ENCODE data around the gene BANF1.

Gene BANF1

DNA sequence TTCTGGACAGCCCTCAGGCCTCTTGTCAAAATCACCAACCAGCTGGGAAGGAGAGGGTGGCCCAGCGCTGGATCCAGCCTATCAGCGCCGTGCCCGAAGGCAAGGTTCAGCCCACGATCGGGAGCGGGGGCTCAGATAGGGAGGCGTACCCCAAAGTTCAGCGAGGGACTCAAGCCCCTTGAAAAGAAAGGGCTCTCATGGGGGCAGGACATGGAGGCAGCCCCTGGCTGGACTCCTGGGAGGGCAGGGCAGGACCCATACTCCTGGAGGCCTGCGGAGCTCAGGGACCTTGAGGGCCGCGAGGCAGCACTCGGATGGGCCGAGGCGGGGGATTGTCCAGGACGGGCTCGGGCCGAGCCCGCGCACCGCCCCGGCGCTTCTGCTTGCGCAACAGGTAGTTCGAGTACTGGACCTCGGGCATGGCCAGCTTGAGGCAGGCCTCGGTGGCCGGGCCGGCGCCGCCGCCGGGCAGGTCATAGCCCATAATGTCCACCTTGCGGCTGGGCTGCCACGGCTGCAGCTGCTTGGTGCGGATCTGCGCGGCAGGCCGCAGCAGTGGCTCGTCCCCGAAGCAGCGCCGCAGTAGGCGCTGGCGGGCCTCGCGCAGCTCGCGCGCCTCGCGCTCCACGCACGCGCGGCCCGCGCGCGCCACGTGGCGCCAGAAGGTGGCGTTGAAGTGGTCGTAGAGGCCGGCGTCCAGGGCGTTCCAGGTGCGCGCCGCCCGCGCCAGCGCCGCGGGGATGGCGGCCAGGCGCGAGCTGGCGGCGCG lies 40.1 kb downstream of the BANF1 start:
- DNase-seq = no peak

DNA sequence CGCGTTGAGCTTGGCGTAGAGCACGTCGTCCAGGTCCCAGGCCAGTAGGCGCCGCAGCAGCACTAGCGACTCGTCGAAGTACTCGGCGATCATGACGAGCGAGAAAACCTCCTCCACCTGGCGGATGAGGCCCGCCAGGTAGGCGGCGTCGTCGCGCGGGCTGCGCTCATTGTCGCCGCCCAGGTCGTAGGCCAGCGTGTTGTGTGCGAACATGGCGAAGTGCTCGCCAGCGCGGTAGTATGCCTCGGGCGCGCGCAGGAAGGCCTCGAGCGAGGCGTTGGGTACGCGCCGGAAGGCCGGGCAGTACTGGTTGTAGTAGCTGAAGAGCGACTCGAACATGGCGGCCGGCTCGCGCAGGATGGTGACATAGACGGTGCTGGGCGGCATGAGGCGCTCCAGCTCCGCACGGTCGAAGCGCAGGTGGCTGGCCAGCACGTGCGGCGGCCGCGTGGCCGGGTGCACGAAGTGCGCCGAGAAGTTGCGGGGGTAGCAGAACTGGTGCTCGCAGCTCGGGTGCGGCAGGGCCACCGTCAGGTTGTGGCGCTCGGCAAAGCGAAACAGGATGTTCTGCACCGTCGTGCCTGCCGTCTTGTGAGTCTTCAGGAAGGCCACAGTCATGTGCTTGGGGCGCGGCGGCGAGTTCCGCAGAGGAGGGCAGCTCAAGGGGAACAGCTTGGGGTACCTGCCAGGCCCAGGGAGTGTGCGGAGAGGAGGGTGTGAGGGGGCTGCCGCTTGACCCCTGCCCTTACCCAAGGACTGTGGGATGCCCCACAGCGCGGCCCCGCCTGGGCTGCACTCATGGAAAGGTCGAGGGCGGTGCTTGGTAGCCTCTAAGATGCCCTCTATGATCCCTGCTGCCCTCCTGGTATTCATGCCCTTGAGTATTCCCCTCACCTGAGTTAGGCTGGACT lies 40.9 kb downstream of the BANF1 start:
- no peak for DNase-seq

DNA sequence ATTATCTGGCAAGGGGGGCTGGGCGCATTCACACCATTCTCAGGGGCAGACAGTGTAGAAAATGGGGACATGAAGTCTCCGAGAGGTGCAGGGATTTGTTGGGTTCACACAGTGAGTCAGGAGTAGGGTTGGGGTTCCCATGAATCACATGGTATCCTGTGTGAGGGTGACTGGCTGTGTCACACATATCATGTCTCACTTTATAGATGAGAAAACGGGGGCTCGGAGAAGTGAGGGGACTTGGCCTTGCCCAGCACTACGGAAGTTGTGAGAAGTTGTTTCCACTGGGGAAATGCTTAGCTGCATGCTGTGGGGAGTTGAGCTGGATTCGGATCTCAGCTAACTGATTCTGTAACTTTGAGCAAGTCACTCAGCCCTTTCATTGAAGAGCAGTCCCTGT lies 42.5 kb downstream of the BANF1 start:
- DNase-seq = peak; percentile 22

DNA sequence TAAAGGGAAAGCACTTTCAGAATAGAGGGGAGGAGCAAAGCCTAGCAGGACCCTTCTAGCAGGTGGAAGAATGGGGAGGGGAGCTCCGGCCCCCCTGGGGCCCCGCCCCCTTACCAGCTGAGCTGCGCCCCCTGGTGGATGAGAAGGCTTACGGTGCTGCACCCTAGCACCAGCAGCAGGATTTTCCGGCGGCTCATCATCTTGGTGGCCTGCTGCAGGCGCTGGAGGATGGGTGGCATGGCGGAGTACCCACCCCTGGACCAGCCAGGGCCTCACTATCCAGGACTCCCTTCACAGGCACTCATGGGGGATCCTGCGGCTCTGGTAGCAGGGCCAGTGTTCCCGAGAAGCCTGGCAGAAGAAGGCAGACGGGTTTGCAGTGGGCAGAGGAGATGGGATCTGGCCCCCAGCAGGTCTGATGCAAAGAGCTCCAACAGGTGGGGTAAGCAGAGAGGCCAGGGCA lies 42.9 kb downstream of the BANF1 start:
- peak; percentile 86 for DNase-seq

DNA sequence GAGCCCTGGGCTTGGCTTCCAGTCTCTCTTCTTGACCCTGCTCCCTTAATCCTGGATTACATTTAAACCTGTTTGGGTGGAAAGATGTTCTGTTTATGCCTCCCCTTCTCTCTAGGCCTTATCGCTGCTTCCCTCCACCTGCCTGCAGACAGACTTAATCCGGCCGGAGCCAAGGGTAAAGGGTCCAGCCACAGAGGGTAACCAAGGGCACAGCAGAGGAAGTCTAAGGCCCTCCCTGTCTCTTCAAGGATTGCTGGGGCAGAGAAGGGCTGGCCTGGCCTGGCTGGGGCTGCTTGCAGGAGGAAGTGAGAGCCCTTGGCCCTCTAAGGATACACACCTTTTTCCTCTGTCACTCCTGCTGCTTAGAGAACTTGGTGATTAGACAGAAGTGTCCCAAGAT lies 44.6 kb downstream of the BANF1 start:
- no peak for DNase-seq

DNA sequence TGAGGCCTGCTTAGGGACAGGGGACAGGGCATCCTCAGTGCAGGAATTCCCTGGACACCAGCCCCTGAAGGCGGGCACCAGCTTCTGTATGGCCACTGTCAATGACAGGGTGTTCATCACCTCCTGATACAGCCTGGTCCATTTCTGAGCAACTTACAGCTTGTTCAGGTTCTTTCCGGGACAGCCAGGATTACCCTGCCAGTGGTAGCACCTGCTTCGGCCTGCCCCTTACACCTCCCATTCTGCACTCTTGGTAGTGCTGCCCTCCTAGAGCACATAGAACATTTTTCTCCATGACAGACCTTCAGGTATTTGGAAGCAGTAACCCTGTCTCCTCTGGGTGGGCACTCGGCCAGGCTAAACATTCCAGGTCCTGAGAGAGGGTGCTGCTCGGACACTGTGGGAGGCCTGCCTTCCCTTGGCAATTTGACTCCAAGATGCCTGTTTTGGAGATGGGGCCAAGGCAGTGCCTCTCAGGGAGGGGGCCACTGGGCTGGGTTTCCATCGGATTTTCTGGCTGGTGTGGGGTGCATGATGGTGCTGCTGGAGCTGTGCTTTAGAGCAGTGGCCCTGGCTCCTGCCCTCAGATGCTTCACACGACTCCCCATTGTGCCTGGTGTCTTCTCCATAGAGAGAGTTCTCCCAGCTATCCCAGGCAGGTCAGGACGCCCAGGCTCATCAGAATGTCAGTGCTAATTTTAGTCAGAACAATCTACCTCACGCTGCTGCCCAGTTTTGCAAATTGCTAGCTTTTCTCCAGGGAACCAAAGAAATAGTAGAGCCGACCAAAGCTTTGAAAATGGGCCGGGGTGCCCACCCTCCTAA lies 45.5 kb downstream of the BANF1 start:
- no peak for DNase-seq

DNA sequence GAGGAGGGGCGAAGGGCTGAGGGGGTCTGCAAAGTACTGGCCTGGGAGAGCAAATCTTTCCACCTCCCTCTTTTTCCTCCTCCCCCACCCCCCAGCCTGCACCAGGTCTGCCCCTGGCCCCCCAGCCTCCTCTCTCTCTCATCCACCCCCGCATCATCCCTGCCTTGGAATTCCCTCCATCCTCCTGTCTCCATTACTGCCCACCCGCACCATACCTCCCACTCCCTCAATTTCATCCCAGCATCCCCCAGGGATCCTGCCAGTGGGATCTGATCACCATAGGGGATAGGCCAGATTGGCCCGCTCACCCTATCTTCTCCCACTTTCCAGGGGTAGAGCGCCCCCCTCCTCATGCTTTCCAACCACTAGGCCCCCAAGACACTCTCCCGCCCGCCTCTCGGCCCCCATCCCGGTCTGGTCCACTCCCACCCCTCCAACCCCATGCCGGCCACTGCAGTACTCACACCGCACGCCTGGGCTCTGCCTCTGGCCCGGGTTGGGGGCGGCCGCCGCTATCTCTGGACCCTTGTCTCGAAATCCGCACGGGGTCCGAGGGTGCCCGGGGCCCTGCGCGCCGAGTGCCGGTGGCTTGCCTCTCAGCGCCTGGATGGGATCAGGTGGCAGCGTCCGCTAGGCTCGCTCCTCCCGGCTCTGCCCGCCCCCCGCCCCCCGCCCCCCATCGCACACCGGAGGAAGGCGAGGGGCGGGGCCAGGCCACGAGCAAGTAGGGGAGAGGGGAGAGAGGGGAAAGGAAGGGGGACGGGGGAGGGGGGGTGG lies 46.4 kb downstream of the BANF1 start, which contains the start of gene GAL3ST3:
Gene GAL3ST3 (minus strand): TSS at position 615 of the 777 bp plus-strand sequence. CDS start 3,746 bp downstream, outside the sequence.
- DNase-seq = no peak

DNA sequence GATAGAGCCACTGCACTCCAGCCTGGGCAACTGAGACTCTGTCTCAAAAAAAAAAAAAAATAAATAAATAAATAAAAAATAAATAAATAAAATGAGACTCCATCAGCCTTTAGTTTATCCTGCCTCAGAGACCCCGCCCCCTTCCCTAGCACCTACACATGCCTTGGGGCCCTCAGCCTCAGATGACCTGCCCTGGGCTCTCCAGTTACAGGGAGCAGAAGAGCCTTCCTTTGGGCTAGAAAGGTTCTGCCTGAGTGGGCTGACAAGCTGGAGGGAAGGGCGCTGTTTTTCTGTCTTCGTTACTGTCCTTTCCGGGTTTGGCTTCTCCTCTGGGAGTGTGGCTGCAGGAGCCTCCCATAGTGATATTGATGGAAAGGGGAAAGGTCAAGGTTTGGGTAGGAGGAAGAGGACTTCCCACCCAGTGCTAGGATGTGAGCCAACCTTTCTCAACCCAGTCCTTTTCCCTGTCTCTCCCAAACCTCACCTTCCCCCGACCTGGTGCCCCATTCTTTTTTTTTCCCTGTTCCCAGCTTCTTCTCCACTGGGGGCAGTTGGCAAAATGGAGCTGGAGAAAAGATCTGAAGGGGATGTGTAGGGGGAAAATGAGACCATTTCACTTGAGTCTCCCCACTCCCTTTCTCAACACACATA lies 48.4 kb downstream of the BANF1 start:
- no peak for DNase-seq

DNA sequence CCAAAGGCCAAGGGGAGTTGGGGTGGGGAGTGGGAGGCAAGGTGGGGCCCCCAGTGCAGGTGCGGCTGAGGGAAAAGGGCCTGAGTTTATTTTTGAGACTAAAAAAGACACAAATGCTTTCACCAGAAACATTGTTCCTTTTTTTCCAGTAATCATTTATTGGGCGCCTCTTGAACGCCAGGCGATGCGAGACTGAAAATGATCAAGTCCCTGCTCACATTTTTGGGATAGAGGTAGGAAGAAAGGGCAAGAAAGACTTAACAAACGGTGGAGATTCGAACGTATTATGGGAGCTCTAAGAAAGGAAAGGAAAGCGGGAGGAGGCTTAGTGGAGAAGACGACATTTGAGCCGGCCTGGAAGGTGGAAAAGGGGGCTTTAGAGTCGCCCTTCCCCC lies 49.1 kb downstream of the BANF1 start:
- no peak for DNase-seq

DNA sequence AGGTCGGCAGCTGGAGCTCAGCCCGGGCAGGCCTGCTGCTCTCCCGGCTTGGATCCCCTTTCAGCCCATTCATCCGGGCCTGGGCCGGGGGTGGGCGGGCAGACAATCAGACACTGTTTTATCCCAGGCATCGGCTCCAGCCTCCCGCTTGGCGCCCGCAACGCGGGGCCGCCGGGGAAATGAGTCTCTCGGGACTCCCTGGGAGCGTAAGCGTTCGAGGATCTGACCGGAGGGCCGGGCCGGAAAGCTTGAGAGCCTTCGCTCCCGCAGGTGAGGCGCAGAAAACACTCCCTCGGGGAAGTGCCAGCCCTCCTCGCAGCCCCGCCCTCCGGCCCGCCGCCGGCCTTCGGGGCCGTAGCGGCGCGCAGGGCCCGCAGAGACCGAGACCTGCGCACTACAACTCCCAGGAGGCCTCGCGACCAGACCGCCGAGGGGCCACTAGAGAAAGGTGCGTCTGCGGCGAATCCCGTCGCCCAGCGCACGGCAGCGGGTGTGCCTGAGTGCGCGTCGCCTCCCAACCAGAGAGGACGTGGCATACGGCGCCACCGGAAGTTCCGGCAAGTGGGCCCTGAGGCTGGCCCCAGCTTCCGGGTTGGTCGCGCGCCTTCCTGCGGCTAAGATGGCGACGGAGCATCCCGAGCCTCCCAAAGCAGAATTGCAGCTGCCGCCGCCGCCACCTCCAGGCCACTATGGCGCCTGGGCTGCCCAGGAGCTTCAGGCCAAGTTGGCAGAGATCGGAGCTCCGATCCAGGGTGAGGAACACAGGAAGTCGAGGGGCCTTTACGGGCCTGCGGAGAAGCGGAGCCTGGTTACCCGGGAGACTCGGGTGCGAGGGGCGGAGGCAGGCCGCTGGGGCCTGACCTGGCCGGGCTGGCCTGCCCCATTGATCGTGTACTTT lies 49.7 kb downstream of the BANF1 start, which contains the start of gene SF3B2:
Gene SF3B2 (plus strand): TSS at position 599 of the 898 bp plus-strand sequence. CDS start 21 bp downstream, at position 620.
- DNase-seq = peak; percentile 99

DNA sequence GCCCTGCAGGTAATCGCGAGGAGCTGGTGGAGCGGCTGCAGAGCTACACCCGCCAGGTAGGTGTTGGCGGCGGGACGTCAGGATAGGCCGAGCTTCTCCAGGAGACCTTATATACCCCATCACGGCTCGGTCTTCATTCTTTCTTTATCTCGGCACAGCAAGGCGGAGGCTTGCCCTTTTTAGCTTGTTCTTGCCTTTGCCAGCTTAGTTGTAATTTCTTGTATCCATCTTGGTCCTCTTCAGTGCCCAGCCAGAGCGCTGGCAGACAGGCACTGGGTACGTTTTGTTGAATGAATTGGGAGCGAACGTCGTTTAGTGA lies 50.3 kb downstream of the BANF1 start:
- DNase-seq = no peak
